NOMO-1 (cell line): Measurements from ENCODE around the gene PRICKLE4.
A peak's percentile ranks its signal among the peaks of the same experiment; 100 is the strongest.
"Not testable (repeated sequence)": the region's sequence is repeated elsewhere in the genome, so short reads cannot be mapped to it uniquely, and the experiment has no call there.

Experiments
- DNase-seq, 2 experiments: peaks; one replicate each; lab custom pipeline; 2025; ENCODE audit not compliant: unreplicated experiment in 2 of 2; lab: John Stamatoyannopoulos, UW

PRICKLE4 gene

DNA sequence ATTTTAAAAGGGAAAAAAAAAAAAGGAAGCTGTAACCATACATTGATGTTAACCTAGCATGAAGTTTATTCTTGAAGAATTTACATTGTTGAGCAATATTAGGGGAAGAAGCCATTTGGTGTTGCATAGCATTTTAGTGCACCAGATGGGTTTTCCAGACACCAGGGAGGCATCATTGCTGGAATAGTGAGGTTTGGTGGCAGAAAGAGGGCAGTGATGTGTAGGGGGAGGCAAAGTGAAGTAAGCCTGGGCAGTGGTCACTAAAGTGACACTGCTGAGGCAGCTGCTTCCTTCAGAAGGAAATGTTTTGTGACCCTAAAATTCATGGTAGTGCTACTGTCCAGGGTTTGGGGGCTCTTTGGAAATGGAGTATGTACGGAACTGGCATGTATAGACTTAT, 9.5 kb downstream of the PRICKLE4 start:
- peak; percentile 13 to 42 for DNase-seq

DNA sequence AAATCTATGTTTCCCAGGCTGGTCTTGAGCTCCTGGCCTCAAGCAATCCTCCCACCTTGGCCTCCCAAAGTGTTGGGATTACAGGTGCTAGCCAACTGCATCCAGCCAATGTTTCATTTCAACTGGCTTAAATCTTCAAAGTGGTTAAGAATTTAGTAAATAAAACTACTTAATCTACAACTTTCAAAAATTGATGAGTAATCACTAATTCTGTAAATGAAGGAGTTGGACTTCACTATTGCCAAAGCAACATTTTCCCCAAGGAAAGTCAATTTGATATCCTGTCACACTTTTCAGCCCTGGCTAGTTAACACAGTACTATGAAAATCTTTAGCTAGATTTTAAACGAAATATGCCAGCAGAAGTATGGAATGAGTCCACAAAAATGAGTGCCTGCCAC, 10.7 kb downstream of the PRICKLE4 start:
- no peak for DNase-seq

DNA sequence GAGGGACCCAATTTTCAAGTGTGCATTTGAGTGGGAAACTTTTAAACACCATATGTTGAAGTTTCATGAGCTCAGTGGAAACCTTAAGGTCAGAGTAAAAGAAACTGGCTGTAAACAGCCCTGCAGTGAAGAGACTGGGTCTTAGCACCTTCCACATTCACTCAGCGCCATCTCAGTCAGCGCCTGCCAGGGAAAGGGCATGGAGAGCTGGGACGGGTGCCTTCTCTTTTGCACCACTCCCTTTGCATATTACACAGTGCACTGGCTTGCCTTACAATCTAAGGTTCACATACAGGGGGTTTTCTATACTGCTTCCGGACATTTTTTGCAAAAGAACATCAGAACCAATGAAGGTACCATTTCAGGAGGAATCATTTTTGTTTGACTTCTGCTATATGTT, 11.4 kb downstream of the PRICKLE4 start:
- DNase-seq = no peak

DNA sequence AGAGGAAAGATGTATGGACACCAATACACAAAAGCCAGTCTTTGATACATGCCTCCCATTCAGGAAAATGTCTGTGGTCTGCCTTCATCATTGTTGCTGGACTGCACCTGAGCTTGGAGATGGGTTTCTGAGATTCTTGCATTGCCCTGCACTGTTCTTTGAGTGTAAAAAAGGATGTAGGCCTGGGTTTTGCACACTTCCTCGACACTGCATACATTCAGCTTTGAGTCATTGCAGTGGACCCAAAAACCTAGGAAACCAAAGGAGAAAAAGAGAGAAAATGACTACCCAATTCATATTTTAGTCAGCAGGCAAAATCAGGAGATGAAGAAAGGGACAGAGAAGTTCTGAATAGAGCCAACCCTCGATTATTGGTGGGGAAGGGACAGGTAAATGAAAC, 15.9 kb downstream of the PRICKLE4 start:
- DNase-seq = no peak

DNA sequence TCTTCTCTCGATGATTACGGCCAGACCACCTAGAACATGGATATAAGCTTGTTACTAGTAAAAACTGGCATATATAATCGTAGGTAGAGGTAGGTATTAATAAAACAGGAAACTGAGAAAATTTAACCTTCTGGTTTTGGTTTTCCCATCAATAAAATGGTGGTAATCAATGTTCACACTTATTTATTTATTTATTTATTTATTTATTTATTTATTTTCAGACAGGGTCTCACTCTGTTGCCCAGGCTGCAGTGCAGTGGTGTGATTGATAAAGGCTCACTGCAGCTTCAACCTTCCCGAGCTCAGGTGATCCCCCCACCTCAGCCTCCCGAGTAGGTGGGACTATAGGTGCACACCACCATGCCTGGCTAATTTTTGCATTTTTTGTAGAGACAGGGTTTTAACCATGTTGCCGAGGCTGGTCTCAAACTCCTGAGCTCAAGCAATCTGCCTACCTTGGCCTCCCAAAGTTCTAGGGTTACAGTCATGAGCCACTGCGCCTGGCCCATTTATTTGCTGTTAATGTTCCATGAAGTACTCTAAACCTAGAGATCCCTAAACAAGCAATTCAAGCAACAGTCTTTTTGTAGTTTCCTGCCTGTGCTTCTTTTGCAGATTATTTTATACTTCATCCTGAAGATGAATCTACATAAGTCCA, 18.4 kb downstream of the PRICKLE4 start:
- DNase-seq = no peak

DNA sequence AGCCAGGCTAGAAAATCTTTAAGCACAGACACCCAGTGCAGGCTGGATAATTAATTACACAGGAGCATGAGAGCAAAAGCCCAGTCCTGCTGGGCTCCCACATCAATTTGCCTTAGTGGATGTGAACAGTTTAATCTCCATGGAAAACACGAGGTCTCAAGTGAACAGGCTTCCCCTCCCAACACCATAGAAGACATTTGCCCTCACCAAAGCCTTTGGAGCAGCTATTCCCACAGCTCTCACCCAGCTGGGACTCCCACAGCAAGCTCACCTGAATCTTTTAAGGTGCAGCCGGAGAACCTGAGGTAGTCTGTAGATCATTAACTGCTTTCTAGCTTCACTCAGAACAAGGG, 19.0 kb downstream of the PRICKLE4 start:
- DNase-seq = no peak

DNA sequence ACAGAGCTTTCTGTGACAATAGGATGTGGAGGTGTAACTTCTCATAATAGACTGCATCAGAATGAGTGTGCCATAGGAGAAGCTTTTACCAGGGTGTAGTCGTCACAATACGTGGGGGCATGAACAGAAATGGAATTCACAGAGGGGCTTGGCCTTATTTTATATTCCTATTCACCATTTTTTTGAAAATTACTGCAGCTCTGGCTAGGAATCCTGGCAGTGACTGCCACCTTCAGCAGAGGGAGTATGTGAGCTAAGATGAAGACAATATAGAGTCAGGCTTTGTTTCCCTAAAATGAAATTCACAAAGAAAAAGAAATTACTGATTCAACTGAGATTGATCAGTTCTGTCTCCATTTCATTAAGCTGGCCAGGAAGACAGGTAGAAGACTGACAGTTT, 20.8 kb downstream of the PRICKLE4 start:
- DNase-seq = no peak

DNA sequence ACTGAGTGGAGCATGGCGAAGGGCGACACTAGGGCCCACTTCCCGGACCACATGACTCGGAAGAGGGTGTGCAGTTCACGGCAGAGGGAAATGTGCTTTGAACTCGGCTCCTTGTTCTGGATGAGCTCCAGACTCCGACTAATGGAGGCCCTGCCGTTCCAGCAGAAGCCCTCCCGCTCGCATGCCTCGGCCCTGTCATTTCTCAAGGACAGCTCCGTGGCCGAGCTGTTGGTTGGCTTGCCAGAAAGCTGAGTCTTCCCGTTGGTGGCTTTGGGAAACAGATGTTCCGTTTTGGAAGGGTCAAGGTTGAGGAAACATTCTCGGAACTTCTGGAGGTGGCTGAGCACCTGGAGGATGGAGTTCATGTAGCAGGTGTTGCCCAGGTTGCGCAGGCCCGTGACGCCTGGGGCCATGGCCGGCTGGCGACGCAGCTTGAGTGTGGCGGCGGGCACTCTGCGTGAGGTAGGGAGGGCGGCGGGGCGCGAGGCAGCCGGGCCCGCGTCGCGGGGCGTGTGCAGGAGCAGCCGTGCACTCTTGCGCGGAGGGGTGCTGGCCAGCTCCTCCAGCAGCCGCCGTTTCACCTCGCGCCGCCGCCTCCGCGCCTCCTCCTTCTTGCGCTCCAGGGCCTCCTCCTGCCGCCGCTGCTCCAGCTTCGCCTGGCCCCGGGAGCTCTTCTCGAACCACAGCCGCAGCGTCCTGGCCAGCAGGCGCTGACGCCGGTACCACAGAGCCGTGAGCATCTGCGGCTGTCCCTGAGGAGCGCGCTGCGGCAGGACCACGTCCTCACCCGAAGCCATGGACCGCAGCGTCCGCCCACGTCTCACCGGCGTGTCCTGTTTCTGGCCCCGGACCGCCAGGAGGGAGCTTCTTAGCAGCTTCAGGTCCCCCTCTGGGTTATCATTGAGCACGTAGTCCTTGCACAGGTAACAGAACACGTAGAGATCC, 25.5 kb downstream of the PRICKLE4 start:
- DNase-seq = no peak

DNA sequence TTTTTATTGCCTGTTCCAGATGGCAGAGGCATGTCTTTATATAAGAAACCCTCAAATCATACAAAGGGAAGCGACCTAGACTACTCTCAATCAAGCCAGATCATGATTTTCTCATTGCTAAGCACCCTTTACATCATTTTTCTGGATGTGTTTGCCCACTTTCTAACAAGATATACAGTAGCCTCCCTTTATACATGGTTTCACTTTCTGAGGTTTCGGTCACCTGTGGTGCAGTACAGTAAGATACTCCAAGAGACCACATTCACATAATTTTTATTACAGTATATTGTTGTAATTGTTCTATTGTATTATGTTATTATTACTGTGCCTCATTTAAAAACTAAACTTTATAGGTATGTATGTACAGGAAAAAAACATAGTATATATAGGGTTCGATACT, 30.5 kb downstream of the PRICKLE4 start:
- DNase-seq = no peak

DNA sequence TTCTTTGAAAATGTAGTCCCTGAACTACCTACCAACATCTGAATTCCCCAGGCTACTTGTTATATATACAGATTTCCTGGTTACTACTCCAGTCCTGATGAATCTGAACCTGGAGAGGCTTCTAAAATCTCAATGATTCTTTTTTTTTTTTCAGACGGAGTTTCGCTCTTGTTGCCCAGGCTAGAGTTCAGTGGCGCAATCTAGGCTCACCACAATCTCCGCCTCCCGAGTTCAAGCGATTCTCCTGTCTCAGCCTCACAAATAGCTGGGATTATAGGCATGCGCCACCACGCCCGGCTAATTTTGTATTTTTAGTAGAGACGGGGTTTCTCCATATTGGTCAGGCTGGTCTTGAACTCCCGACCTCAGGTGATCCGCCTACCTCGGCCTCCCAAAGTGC, 31.4 kb downstream of the PRICKLE4 start:
- not testable (repeated sequence) for DNase-seq

DNA sequence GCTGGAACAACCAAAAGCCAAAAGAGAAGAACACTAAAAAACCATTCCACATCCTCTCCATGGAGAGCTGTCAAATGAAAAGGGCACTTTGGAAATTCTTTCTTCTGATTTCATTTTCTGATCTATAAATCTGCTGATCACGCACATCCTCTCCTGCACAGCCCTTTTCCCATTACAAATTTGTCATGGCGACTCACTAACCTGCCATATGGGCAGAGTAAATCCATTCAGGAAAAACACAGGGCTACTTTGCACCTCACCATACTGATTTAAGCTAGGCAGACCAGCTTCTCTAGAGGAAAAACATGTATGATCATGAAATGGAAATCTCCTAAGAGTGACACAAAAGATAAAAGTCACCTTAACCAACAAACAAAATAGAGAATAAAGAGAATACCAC, 32.9 kb downstream of the PRICKLE4 start:
- no peak for DNase-seq

DNA sequence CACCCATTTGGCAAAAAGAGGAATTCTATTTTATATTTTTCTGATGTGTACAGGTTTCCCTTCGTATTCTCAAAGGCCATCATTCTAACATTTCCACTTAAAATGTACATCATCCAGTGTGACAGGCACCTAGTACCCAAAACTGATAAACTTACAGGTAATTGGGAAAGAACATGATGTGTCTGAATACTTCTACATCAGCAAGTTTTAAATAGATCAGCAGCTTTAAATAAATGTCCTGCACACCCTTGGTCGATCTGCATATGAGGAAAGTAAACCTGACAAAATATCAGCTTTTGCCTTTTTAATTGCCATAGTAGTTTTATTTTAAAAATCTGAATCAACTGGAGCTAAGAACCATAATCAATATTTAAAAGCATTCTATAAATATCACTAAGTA, 33.4 kb downstream of the PRICKLE4 start:
- DNase-seq = no peak

DNA sequence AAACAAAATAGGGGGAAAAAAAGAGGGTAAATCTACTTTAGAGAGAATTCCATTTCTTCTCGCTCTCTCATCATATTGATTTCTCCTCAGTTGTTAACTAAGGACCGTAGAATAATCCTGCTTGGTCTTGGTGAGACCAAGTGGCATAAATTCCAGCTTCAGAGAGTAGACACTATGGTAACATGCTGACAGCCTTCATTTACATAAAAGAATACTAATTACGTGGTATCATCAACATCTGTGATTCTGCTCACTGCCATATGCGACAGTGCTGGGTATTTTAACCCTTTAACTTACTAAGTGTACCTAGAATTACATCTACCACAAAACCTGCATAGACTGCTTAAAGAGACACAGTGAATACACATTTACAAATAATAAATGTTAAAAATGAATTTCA, 34.0 kb downstream of the PRICKLE4 start:
- no peak for DNase-seq

DNA sequence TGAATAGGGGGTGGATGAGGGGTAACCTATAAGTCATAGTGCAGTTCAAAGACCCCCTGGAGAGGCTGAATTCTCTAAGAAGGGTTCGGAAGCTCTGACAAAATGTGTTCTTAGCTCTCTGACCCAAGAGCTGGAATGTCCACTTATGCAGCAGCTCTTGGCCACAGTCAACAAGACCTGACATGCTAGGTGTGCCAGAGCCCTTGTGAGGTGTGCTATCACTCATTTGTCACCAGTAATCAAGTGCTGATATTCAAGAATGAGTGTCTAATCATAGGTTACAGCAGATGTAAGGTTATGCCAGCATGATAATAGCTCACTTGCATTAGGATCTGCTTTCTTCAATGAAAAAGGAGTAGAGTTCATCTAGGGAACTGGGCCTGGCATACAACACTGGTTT, 35.0 kb downstream of the PRICKLE4 start:
- DNase-seq = no peak

DNA sequence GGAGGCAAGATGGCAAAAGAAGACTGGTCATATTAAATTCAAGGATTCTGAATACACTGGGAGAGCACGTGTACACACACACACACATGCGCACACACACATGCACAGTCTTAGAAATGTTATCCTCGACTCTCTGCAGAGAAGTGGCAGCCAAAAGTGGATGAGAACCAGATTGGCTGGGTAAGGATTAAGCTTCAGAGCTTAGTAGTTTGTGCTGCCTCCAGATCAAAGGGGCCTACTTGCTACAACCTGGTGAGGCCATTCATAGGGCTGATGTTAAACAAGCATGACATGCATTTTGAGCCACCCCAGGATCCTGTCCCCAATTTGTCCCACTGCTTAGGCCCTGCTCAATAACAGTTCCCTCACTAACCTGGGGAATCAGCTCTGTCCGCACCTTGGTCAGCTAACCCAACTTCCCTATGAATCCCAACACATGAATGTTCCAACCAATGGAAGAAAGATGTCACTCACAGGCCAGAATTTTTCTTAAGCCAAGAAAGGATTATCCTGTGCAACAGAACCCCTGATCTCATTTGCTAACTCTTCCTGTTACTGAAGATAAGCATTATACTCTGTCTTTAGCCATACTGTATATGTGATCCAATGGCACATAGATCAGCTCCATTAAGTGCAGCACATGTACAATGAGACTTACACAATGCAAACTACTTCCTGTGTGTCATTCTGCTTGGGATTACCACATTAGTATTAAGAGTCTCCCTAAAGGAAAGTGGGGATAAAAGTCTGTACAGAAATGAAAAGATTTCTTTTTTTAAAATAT, 37.9 kb downstream of the PRICKLE4 start:
- peak in 1 of 2 experiments; percentile 14 for DNase-seq

DNA sequence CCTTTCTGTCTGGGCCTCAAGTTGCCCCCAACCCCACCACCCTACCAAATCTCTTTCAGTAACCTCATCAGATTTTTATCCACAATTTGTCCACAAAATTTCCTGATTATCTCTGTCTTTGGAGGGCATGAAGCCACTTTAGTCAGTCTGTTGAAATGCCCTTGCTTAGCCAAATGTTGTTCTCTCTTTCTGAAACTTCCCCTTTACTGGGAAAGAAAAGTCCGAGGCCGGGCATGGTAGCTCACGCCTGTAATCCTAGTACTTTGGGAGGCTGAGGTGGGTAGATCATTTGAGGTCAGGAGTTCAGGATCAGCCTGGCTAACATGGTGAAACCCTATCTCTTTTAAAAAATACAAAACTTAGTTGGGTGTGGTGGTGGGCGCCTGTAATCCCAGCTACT, 40.7 kb downstream of the PRICKLE4 start:
- peak in 1 of 2 experiments; percentile 22 for DNase-seq

DNA sequence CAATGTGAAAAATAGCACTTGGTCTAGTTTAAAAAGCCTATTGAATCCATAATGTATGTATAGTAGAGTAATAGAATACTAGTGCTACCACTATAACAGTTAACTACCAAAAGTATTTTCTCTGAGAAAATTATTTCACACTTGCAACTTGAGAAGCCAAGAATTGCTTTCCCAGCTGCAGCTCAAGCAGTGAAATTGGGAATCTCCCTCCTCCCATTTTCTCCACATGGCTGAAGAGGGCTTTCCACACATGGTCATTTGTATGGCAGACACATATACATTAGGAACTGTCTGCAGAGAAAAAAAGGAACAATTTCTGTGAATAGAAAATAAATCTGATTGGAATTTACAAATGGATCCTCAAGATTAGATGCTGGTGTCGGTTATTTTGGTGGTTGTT, 41.4 kb downstream of the PRICKLE4 start:
- DNase-seq = no peak

DNA sequence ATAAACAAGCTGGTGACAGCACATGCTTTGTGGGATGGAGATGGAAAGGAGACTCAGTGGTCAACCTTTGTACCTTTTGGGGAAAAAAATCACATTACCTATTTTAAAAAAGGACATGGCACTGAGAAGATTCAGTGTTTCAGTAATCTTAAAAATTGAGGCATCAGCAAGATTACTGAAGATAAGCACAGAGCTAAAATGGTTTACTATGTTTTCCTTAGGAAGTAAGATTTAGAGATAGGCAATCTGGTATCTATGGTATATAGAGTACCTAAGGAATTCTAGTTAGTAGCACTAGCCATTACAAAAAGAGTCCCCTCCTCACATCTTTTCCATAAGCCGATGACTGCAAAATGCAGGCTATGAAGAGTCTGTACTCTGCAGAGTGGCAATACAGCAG, 42.6 kb downstream of the PRICKLE4 start:
- DNase-seq = no peak

DNA sequence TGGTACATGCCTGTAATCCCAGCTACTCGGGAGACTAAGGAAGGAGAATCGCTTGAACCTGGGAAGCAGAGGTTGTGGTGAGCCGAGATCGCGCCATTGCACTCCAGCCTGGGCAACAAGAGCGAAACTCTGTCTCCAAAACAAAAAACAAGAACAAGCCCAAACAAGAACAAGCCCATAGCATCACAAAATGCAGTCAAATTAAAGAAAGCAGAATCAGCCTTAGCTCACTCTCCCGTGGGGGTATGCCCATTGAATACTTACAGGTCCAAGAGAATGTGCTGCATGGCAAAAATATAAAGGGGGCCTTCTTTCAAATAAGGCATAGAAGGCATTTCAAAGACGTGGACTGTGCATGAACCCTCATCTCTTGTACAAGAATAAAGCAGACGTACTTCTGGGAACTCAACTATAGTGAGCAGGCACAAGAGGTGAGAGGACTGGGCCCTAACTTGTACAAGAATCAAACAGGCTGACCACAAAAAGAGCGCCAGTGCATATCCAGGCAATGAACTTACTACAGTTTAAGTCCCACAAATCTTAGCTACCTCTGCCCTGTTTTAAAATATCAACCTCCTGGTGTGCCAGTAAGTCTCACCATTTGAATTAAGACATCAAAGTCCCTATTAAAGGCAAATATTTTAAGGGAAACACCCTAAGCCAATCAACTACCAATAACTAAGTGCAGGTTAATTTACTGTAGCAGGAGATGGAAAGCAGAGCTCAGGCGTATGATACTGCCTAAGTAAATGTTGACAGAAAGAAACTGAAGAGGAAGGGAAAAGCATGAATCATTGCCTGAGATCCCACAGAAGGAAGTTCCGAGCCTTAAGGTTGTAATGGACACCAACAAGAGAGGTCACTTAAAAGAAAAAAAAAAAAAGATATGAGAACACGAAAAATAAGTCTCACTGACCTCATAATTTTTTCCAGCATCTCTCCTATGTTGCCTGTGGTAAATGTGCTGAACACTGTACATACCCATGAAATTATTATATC, 44.3 kb downstream of the PRICKLE4 start:
- peak in 1 of 2 experiments; percentile 22 for DNase-seq

DNA sequence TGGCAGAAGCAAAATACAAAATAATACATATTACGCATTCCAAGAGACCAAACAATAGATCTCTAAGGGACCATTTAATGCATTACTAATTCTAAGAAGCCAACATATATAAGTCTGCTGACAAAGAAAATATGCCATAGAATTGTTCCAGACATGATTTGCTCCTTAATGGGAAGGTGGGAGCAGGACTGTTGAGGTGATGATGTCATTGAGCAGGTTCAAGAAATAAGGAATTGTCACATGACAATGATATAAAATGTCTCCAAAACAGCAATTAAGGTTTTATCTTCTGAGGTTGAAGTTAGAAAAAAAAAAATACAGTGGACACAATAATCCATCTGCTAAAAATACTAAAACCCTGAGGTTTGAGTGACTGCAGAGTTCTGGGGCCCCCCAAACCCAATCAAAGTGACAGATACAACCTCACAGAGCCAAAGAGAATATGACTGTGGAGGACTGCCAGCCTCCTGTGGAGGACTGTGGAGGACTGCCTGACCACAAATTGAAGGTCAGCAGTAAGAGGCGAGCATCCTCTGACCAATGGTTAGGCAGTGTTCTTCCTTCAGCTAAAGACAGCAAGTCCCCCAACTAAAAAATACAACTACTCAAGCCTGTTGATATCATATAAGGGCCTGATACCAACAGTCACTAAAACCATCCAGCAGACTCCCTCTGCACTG, 45.9 kb downstream of the PRICKLE4 start:
- no peak for DNase-seq
